Stimulated activated CD4-positive, alpha-beta T cell treated with anti-CD3 and anti-CD28 coated beads, TNF-alpha, amount 100 ng/mL, for 48 hours (primary cell): ENCODE data around the gene ARPP19.
"Not testable (repeated sequence)": the region's sequence is repeated elsewhere in the genome, so short reads cannot be mapped to it uniquely, and the experiment has no call there.

ENCODE experiments used
- DNase-seq, 3 donors: peaks; one replicate each; pipeline ENCODE4 v3.0.0-alpha.2; 2020; ENCODE audit warnings: low read depth in 3 of 3

ARPP19 gene

DNA sequence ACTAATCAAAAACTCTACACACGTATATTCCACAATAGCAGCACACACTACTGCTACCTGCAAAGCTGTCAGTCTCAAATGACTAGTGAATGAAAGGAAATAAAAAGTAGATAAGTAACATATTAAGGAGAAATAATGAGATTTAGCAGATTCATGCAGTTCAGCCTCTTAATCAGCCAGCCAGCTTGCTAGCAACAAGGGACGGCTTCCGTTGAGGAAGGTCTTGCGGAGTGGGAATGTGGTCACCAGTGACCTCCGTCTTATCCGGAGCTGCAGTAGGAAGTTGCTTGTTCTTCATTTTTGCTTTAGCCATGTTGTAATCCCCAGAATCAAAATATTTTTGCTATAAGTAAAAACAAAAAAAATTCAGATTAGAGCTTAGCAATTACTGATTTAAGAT, 17.1 kb downstream of the ARPP19 start:
- DNase-seq: no peak

DNA sequence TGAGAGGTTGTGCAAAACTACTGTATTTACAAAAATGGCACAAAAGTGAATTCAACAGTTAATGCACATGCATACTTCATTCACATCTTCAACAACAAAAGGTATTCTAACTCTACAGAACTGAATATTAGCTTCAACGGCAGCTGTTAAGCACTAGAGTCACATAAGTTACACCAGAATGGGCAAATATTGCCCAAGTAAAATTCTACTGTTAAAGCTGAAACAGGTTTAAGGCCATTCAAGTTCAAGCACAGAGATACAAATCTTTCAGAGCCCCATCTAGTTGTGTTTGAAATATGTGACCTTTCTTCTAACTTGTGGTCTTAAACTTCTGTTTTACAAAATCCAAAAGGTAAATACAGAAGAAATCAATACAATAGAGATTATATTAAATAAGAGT, 17.6 kb downstream of the ARPP19 start:
- not testable (repeated sequence) for DNase-seq

DNA sequence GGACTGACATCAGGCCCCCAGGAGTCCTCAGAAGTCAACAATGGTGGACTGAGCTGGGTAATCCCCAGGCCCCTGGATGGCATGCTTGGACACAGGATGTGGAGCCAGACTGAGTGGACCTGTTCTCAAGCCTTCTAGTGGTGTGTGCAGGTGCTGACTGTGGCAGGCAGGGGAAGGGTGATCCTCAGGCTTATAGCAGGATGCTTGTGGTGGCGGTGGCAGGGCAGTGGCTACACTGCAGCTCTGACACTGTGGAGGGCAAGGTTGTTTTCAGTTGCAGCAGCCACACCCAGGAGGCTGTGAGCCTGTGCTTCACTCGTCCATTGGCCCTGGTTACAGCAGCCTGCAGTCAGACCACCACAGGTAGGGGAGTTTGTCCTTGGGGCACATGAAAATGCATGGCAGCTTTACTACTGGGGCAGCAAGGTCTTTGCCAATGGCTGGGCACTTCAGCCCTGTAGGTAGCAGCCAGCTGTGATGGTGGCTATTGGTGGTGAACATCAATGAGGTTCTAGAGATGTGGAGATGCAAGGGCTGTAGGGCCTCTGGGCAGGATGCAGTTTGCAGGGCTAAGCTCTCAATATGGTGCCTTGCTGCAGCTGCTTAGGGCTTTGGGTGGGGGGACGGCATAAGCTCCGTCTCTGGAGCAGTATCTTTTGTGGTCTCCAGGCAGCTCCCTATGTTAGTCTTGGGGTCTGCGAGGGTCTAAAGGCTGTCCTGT, 22.6 kb downstream of the ARPP19 start:
- DNase-seq: no peak

DNA sequence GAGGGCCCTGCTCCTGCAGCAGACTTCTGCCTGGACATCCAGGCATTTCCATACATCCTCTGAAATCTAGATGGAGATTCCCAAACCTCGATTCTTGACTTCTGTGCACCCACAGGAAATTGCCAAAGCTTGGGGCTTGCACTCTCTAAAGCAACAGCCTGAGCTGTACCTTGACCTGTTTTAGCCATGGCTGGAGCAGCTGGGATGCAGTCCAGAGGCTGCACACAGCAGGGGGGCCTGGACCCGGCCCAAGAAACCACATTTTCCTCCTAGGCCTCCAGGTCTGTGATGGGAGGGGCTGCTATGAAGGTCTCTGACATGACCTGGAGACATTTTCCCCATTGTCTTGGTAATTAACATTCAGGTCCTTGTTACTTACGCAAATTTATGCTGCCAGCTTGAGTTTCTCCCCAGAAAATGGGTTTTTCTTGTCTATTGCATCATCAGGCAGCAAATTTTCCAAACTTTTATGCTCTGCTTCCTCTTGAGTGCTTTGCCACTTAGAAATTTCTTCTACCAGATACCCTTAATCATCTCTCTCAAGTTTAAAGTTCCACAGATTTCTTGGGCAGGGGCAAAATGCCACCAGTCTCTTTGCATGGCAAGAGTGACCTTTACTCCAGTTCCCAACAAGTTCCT, 28.3 kb downstream of the ARPP19 start:
- no peak for DNase-seq

DNA sequence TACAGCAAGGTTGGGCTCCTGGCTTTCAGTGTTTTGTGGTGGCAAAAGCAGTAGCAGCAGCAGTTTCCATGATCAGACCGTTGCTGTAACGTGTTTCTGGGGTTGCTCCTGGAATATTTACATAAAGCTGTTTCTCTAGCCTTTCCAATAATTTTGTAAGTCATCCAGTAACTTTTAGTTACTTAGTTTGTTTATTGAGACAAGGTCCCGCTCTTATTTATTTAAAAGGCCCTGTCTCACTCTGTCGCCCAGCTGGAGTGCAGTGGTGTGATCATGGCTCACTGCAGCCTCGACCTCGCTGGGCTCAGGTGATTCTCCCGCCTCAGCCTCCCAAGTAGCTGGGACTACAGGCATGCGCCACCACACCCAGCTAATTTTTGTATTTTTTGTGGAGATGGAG, 31.4 kb downstream of the ARPP19 start:
- DNase-seq: no peak

DNA sequence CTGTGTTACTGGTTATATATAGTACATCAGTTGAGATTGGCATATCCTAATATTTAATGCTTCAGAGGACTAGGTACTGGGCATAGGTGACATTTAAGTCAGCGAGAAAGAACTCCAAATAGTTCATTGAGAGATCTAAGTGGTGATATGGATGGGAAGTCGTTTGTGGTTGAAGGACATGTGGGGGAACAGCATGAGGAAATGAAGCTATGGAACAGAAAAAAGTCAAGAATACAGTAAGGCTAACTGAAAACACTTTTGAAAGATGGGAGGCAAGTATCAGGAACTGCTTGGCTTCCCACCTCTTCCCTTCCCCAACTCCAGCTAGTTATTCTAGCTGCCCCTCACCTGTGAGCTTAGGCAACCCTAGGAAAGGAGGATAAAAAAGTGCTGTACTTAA, 36.4 kb downstream of the ARPP19 start:
- no peak for DNase-seq

DNA sequence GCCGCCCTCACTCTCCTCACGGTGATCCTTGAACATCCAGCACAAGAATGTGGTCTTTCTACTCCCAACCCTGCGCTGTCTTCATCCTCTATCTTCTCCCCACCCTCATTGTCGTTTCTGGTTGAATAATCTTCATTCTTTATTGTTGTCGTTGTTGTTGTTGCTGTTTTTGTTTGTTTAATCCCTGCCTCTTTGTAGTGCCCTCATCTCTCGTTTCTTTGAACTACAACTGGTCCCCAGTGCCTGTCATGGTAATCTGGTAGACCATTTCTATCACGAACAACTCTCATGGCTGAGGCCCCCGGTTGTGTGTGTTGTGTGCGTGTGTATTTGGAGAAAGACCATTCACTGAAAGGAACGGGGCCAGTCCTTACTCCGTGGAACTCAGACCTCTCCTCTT, 38.9 kb downstream of the ARPP19 start:
- DNase-seq: no peak

DNA sequence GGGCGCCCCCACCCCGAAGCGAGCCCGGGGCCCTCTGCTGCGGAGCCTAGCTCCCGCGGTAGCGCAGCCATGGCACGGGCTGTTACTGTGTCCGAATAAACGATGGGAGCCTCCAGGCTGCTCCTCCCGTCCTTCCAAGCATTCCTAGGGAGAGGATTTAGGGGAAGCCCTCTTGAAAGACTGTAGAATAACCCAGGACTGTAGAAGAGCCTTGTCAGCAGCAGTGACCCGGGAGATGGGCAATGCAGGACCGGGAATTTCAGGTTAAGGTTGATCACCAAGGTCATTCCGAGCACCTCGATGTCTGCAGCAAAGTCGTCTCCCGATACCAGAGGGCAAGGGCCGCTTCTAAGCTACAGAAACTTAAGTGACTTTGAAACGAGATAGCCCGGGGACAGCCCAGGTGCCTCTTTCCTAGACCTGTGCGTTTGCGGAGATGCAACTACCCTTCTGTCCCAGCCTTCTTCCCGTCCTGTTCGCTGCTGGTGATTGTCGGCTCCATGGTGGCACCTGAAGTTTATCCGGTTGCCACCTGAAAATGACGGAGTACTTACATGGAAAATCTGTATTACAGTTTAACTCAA, 39.4 kb downstream of the ARPP19 start:
- DNase-seq: peak in 1 of 3 donors; percentile 22

DNA sequence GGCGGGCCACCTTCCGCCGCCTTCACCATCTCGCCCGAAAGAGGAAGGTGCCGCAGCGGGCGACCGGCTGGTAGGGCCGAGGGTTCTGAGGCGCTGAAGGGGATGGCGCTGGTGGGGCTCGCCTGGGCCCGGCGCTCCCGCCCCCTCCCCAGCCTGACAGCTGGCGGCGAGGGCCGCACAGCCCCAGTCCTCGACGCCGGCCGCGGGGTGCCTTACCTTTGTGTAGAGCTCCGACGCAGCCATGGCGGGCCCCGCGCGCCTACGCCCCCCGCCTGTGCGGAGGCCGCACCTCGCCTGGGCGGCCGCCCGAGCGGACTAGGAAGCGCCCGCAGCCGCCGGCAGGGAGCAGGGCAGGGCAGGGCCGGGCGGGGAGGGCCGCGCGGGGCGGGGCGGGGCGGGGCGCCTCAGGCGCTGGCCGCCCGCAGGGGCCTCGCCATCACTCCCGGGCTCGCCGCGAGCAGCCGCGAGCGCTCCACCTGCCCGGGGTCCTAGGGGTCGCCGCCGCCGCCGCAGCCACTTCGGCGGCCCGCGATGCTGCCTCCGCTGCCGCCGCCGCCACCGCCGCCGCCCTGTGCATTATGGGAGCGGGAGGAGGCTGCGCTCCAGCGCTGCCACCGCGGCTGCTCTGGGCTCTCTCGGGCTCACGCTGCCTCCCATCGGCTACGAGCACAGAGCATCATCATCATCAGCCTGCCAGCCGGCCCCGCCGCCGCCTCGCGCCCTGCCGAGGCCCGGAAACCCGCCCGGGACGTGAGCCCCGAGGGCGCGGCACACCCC, 40.1 kb downstream of the ARPP19 start, which contains the start of gene MYO5A:
TSS of gene MYO5A (minus strand) at position 317 of the 777 bp plus-strand sequence. CDS start at position 243, 74 bp downstream.
- DNase-seq: peak; percentile 58 to 70 (median 69)

DNA sequence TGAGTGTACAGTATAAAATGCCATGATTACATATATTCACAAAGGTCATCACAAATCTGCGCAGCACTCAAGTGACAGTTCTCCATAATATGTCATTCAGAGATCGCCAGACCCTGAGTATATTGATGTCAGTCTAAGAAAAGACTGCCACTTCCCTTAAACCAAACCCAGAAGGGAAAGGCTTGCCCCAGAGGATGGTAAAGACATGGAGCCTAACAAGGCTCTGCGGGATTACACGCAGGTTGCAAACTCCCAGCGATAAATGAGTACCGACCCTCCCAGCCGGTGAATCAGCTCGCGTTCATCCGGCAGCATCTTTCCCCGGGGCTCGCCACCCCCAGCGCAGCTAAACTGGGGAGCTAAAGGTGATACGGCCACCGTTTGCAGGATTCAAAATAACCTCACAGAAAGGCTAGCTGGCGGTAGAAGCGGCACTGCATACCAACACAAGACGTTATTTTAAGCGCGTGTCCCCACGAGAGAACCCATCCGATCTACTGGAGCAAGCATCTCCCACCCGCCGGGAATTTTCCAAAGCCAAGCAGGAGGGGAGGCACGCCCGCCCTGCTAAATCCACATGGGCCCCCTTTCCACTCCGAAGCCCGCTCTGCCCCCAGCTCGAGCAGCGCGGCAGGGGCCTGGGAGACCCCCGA, 40.8 kb downstream of the ARPP19 start:
- DNase-seq: peak; percentile 26 to 39 (median 35)

DNA sequence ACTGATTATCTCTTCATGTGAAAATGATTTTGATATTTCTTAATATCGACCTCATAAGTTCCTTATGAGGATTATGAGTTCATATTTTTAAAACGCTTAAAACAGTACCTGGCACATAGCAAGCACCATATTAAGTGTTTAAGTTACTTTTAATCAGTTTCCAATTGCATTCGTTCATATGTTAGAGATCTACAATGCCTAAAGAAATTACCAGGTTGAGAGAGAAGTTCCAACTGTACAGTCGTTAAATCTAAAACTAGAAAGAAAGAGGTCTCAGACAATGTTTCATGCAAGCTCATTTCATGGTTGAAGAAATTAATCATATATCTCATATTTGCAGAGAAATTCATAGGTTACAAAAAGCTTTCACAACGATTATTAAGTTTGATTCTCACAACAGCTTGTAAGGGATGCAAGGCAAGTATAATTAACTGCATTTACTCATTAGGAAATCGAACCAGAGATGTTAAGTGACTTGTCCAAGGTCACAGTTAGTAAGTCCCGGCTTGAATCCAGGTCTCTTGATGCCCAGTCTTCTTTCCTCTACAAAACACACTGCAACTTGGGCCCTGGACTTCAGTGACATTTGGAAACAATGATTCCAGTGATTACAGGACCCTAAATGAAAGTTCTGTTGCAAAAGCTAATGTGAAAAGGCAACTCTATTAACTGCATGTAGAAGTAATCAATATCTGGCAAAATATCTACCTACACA, 41.5 kb downstream of the ARPP19 start:
- no peak for DNase-seq

DNA sequence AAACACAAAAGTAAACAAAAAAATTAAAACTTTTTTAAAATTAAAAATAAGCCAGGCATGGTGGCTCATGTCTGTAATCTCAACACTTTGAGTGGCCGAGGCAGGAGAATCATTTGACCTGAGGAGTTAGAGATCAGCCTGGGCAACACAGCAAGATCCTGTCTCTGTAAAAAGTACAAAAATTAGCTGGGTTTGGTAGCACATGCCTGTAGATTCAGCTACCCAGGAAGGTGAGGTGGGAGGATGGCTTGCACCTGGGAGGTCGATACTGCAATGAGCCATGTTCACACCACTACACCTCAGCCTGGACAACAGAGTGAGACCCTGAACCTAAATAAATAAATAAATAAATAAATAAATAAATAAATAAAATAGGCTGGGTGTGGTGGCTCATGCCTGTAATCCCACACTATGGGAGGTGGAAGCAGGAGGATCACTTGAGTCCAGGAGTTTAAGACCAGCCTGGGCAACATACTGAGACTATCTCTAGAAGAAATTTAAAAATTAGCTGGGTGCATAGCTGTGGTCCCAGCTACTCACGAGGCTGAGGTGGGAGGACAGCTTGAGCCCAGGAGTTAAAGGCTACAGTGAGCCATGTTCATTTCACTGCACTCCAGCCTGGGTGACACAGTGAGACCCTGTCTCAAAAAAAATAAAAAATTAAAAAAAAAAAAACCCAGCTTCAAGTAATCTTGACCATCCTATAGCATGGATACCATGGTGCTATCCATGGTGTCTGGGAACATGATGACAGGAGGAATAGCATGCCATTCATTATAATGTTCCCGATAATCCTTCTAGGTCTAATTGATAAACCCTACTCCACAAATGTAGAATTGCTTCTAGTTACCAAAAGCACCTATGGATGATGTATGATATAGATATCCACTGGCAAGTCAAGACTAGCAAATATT, 44.4 kb downstream of the ARPP19 start:
- DNase-seq: no peak

DNA sequence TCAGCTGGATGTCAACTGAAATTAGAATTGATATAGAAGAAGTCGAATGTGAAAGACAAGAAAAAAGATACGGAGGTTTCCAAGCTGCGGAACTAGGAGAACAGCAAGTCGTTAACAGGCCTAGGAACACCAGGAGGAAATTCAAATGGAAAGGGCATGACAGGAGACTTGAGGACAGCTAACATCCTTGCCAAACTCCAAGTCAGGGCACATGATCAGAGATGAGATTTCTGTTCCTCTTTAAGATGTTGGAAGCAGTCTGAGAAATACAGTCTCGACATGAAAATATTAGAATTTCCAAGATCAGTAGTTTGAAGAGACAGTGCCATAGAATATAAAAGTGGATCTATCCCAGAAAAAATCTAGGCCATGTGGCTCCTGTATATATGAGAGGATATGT, 45.2 kb downstream of the ARPP19 start:
- DNase-seq: no peak

DNA sequence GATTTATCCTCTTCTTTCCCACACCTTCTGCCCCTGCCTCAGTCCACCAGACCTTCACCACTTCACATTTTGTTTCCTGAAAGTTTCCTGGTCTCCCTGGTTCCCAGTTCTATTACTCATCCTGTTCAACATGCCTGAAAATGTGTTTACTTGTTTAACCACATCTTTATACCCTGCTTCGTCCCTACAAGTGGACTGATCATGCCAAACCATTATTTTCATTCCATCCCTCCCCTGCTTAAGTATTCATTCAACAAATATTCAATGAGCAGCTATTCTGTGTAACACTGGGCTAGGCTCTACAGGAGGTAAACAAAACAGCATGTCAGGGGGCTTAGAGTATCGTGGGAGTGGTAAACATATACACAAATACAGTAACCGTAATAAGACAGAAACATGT, 45.6 kb downstream of the ARPP19 start:
- DNase-seq: no peak

DNA sequence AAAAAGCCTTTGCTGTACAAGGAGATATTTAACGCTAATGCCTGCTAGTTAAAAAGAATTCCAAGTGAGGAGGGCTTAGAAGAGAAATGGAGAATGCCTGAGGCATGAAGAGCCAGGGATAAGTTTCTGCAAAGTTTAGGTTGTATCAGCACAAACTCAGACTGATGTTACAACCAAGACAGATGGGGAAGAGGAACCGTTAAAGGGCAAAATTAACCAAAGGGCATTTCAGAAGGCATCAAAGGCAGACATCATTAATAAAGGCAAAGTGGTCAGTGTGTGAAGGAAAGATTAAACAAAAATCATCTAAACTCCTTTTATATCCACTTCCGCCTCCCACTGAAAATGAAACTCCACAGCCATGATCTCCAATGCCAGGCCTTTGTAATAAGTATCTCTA, 47.1 kb downstream of the ARPP19 start:
- no peak for DNase-seq

DNA sequence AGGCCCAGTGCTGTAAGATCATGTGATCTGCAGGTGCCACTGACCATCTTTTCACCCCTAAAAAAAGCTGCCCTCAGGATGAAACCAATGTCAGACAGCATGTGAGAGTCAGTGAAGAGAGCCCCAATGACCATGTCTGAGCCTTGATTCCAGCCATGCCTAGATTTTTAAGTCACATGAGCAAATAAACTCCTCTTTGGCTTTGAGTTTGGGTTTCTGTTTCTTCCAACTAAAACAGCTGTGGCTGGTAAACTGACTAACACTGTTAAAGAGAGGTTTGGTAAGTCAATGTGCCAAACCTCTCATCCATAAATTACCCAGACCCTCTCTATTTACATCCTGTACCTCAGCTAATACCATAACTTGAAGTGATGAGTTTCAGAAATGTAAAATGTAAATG, 48.4 kb downstream of the ARPP19 start:
- DNase-seq: no peak

DNA sequence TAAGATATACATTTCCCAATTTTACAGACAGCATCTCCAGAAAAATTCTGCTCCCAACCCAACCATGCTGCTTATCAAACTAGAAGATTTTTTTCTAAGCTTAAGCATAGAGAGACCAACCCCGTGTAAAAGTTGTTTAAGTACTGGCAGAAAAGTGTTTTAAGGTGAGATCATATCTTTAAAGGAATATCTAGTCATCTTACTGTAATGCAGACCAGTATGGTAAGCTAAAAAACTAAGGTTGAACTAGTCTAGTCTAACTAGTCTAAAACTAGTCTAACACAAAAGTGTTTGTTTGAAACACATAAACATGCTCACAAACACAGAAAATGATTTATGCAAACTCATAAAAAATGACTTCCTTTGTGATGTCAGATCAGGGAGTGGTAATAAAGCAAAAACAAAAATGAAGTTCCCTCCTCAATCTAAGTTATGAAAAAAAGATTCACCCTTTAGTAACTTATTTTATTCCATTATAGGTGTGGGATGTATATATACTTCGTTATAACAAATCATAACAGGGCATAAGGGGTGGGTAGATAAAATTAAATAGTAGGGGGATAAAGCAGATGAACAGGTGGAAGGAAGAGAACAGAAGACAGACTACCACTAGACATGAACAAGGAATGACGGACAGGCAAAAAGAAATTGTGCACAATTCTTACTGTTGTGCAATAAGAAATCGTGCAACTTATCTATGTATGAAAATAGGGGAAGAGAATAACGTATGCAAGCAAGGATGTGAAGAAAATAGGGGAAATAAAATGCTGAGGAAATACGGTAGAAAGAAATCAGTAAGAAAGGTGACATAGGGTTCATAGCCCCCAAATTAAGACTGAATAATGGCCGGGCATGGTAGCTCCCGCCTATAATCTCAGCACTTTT, 50.1 kb downstream of the ARPP19 start:
- DNase-seq: no peak

DNA sequence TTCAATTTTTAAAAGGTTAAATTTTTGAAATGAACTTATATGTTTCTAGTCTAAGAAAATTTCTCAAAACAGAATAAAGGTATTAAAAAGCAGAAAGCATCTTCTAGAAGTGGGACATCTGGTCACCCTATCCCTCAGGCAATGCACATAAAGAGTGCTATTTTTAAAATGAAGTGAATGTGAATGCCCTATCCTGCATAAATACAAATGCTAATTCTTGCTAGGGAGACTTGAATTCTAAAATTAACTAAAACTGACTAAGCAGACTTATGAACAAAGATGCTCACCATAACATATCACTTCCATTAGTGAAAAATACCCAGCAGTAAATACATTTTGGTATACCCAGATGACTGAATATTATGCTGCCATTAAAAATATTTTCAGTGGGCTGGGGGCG, 51.8 kb downstream of the ARPP19 start:
- no peak for DNase-seq

DNA sequence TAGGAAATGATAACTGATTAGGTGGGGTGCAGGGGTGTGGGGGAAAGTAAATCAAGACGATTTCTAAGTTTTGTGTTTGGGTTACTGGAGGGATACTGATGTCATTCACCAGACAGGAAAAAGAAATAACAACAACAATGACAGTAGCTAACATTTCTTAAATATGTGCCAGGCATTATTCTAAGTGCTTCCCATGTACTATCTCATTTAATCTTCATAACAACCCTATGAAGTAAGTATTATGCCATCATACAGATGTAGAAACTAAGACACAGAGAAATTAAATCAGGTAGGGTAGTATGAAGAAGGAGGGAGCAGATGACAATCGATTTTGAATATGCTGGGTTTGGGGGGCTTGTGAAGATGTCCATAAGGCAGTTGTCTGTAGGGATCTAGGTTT, 53.5 kb downstream of the ARPP19 start:
- DNase-seq: no peak
